UCSD-AML1 (cell line): ENCODE data around the gene S100A6.

Experiments
- DNase-seq: peaks from one replicate; lab custom pipeline; 2025; ENCODE audit not compliant: unreplicated experiment; lab: John Stamatoyannopoulos, UW

S100A6 gene

DNA sequence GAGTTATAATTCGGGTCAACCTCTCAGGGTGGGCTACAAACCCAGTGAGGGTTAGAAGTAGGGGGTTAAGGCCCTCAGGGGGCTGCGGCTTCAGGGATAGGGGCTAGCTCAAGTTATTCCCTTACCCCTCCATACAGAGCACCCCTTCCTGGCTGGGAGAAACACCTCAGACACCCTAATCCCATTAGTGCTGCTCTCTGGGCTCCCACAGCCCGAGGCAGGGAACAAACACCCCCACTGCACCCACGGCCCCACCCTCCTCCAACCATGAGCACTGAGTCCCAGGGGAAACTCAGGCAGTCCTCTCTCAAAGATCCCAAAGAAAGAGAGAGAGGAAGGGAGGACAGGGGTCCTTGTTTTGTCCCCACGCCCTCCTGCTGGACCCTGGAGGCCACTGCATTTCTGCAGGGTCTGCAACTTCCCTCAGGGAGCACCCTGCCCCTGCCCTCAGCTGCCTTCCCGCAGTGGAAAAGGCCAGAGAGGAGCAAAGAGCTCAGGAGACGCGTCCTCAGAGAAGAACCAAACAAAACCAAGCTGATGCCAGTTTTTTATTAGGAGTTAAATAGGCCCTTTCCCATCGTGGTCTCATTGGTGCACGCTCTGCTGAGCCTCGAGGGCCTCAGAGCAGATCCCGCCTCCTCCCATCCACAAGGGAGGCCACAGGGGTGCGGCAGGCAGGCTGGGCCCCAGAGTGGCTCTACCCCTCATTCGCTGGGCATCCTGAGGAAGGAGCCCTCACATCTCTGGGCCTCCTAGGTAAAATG, 11.2 kb upstream of the S100A6 start:
- DNase-seq = no peak

DNA sequence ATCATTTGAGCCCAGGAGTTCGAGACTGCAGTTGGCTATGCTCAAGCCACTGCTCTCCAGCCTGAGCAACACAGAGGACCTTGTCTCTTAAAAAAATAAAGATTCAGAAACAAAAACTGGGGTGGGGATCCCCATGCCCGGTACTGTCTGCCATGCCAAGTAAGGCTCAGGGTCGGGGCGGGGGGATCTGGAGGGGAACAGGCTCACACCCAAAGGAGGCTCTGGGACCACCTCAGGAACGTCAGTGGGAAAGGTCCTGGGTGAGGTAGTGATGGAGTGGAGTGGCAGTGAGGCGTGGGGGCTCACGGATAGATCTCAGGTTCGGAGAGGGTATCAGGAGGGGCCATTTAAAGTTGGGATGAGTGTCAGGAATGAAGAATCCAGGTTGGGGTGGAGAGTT, 10.6 kb upstream of the S100A6 start:
- DNase-seq = no peak

DNA sequence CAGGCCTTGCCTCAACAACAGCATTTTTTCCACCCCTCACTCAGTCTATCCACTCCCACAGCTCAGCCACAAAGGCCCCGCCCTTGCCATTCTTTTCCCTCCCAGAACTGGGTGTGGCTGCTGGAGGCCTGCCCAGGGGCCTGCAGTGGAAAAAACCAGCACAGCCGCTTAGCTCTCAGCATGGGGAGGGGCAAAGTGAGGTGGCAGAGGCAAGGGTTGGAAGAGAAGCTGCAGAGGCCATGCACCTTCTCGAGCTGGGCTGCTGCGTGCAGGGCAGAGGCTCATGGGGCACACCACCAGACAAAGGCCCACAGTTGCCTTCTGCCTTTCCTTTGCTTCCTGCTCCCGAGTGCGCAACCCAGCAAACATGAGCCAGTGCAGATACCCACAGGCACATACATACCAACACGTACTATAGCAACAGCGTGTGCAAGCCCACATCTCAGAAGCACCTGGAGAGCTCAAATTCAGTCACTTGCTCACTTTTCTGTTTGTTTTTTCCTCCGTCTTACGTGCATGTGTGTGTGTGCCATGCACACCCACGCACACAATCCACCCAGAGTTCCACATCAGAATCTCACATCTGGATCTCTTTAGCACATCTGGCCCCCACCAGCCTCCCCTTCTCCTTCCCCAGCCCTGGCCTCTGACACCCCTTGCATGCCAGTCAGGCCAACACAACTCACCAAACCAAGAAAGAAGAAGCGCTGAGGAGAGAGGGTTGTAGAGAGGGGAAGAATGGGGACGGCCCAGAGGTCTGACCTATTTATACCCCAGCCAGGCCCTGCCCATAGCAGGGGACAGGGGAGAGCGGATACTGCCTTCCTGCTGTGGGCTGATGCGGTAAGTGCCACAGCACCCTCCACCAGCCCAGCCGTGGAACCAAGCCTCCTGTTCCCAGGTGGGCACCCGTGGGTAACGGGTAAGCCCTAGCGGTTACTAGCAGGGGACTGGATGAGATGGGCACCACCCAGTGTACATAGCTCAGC, 9.6 kb upstream of the S100A6 start, which contains the start of gene S100A4:
S100A4 (minus strand) TSS at position 740 of the 989 bp plus-strand sequence. CDS start 1,012 bp downstream, outside the sequence.
- DNase-seq = peak; percentile 93

DNA sequence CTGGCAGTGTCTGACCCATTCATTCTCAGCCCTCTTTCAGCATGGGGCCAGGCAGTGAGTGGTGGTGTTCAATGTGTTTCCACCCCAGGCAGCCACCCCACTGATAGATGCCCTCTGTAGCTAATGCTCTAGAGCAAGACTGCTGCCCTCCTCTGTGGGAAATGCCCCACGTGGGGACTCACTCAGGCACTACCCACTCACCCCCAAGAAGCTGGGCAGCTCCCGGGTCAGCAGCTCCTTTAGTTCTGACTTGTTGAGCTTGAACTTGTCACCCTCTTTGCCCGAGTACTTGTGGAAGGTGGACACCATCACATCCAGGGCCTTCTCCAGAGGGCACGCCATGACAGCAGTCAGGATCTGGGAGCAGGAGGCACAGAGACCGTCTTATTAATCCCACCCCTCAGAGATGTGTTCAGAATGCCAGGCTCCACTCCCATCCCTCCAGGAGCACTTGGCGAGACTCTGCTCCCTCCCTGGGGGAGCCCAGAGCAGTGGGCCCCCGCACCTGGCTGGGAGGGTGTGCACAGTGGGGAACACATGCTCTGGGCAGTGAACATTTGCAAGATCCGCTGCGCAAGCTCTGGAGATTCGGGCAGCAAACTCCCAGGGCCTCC, 8.8 kb upstream of the S100A6 start:
- no peak for DNase-seq

DNA sequence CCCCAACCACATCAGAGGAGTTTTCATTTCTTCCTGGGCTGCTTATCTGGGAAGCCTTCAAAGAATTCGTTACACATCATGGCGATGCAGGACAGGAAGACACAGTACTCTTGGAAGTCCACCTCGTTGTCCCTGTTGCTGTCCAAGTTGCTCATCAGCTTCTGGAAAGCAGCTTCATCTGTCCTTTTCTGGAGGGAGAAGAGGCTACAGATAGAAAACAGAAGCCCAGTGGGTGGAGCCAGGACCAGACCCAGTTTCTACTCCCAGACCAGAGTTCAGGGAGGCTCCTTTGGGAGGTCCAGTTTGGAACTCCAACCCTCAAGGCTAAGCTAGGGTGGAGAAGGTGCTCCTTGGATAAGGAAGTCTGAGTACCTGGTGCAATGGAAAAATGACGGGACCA, 7.9 kb upstream of the S100A6 start:
- no peak for DNase-seq

DNA sequence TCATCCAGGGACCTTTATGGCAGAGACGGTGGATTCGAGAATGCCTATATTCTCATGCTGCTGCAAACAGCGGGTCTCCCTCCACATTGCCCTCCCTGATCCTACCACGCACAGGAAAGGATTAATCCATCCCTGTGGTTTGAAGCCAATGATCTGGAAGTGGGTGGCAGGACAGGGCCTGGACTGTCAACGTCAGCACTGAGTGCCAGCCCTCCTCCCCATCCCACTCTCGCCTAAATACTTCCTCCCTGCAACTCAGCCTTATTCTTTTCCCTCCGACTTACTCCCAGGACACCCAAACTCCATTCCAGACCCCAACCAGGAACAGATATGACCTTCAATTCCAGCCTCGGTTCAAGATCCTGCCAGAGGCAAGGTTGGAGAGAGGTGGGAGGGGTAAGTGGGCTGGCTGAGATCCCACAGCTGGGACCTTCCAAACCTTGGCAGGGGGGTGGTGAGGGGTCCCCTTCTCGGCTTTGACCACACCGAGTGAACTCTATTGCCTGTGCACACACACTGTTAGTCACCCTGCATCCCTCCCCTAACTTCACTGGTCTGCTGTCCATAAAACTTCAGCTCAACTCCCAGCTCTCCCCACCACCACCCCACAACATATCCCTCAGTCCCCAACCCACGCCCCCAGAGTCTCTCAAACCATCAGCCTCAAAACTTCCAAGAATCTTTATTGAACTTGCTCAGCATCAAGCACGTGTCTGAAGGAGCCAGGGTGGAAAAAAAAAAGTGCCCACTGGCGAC, 7.3 kb upstream of the S100A6 start:
- no peak for DNase-seq

DNA sequence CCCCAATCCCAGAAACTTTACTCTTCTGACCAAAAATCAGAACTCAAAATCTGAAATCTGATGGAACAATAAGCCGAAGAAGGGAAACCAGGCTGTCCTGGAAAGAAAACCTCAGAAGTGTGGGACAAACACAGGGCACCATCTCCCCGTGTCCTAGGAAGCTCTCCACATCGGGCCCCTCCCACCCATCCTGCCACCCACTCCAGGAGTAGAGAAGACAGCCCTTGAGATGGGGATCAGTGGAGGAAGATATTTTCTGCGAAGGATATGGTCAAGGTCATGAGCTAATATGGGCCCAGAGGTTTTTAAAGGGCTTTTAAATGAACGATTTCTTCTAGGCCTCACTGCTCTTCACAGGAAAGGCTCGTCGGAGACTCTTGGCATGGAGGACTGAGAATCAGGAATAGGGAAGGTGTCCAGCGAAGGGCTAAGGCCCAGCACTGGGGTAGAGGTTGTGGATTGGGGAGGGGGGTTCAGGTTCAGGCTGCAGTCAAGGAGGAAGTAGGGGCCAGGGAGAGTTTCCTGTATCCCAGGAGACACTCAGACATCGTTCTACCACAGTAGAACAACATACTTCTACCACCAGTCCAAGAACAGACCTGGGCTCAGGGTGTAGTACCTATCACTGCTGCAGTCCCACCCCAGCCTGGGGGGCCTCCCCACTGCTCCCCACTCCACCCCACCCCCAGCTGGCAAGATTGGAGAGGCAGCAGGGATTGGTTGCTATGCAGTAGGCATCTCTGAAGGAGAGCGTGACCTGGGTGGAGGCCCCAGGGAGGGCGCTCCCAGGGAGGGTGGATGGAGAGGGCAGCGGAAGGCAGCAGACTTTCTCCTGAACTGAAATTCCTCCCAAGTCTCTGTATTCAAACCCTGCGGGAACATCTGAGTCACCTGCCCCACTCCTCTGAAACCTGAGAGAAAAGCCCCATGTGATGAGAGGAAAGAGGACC, 6.1 kb upstream of the S100A6 start:
- DNase-seq = no peak

DNA sequence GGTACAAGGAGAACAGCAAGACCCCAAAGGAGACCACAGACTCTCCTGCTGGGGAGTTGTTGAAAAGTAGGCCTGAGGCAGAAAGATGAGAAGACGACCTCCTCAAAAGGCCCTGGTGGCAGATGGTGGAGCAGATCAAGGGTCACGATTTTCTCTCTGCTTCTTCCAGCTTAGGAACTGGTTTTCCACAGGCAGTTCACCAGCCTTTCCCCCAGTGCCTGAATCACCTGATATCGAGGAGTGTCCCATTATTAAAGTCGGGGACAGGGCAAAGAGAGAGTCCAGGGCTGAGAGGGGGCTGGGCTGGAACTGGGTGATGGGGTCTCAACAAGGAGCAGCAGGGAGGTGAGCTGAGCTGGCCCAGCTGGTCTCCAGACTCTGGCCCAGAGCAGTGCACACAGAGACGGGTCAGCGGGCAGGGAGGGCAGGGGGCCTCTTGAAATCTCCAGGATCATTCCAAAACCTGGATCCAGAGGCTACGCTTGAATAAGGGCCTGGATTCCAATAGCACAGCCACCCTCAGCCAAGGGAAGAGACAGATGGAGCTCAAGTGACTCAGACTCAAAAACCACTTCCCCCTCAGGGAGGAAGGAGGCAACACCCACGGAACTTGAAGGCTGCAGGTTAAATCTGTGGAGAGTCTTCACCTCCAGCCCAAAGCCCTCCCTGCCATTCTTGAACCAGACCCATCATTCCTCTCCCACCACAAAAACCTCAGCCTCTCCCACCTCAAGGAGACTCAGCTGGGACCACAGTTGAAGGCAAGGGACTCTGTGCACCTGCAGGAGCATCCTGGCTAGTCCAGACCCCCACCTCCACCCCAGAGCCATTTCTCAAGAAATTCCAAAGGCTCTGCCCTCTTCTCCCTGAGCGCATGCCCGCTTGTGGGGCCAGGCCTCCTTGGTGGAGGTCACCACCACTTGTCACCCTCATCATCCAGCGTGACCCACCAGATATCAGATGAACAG, 4.9 kb upstream of the S100A6 start, which contains the start of gene S100A5:
S100A5 (minus strand) TSS at position 541 of the 968 bp plus-strand sequence. CDS start 743 bp downstream, outside the sequence.
- peak; percentile 48 for DNase-seq

DNA sequence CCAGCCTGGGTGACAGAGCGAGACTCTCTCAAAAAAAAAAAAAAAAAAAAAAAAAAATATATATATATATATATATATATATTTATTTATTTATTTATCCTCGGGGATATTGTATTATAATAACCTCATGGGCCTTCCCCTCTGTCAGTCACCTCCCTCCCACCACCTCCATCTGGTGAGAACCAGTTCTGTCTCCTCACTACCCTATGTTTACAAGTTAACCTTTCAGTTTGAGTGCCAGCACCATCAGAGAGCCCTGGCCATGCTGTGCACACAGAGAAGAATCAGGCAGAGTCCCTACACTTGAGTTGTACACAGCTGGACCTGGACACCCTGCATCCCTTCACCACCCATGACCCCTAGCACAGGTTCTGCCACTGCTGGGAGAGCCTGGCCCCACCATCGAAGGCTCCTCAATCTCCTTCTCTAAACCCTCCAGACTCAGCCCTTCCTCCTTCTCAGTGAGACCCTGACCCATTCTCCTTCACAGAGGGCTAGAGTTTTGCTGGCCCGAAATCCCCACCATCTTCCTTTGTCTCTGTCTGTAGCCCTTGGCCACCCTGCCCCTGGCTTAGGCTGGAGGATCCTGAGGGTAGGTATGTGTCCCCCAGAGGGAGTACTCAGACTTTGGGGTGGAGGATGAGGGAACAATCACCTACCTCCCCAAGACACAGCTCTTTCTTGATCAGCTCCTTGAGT, 3.8 kb upstream of the S100A6 start:
- no peak for DNase-seq

DNA sequence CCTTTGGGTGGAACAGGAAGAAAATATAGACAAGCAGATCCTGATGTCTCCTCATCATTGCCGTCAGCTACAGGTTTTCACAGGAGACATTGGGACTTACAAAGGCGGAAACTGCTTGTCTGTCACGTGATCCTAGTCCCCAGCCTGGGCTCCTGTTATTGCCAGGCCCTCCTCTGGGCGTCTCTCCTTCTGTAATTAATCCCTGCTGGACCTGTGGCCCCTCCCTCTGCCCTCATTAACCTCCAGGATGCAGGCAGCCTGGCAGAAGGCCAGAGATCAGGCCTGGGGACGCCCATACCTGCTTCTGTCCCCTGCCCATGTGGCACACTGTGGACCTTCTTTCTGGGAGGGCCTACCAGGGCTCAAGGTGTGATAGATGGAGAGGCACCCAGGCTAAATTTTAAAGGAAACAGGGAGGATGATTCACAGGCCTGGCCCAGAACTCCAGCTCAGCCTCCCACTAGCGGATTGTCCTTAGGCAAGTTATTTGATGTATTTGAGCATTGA, 2.6 kb upstream of the S100A6 start:
- DNase-seq = no peak

DNA sequence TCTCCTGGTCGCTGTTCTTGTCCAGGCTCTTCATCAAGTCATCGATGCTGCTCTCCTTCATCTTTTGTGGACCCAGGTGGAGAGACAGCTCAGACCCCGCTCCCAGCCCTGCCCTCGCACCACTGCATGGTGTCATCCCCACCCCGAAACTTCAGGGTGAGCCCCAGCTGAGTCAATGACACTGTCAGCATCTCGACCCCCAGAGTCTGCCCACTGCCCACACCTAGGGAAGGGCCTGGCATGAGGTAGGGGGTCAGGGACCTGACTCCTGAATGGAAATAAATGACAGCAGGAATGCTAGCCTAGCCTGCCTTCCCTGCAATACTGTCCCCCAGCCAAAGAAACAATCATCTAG, 1.6 kb upstream of the S100A6 start:
- no peak for DNase-seq

DNA sequence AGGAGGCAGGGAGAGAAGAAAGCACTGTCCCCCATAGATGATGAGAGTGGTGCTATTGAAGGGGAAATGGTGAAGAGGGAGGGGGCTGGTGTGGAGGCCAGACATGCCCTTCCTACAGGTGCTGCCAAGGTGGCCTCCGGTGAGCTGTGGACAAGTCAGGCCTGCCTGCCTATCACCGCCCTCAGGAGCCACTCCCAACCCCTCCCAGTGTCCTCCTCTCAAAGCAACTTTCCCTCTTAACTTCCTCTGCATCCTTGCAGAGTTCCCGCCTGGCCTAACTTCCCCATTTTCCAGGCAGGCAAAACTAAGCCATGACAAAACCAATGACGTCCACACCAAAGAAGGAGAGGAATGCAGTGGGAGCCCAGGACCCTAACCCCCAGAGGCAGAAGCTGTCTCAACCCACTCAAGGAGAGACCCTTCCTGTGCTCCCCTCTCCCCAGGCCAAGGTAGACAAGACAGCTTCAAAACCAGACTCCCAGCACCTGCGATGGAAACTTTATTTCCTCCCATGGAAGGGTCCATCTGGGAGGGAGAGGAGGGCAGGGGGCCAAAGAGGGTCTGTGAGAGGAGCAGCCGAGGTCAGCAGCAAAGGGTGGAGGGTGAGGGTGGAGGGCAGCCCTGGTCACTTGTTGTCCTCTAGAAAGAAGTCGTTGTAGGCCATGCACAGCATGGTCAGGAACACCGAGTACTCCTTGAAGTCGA, 1.0 kb upstream of the S100A6 start:
- DNase-seq = no peak

DNA sequence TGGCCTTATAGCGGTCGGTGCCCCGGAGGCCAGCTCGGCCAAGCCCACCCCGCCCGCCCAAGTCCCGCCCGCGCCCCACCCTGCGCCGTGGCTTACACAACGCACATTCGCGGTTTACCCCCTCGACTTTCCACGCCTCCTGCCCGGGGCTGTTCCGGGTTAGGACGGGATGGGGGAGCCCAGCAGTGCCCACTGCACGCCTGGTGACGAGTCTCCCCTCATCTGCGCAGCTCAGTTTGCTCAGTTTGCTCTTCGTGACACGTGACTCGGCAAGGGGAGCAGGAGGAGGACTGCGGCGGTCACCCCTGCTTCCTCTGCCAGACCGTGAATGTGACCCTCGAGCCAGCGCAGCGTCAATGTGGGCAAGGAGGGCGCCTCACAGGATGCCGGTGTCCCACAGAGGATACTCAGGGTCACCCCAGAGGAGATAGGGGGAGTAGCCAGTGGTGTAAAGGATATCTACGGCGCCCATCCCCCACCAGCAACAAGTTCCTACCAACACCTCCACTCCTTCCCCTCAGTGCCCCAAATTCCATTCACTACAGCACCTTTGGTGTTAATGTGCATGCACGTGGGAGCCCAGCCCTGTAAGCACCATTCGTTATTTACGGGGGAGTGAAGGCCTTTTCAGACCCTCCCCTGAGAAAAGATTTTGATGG, 350 bp upstream of the S100A6 start:
- no peak for DNase-seq

DNA sequence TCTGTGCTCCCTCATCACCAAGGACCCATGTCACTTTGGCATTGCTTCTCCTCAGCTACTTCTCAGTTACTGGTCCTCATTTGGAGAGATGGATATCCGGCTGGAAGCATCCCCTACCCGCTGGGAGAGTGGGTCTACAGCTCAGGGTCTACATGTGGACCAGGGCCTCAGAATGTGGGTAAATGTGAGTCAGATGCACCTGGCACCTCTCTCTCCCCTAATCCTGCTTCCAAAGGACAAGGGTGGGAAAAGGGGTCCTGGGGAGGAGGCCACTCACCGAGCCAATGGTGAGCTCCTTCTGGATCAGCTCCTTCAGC, 908 bp downstream of the S100A6 start:
- DNase-seq = no peak

DNA sequence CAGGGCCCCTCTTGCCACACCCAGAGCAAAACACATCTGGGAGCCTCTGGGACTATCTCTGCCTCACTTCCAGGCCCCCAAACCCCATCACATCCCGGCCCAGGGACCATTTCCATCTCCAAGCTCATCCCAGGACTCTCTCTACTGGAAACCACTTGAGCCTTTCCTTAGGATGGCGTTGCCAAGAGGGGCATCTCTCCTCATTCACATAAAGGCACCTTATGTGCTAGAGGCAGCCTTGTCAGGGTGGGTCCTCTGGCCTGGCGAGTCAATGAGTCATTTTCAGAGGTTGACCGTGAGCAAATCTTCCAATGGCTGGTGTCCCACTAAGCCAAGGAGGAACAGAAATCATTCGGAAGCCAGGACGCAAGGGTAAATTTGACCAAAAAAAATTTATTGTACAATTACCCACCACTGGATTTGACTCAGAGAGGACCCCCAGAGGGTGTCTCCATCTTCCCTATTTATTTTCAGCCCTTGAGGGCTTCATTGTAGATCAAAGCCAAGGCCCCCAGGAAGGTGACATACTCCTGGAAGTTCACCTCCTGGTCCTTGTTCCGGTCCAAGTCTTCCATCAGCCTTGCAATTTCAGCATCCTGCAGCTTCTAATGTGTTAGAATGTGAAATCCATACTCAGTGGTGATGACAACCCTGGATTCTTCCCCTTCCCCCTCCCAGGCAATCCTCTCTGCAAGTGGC, 1.4 kb downstream of the S100A6 start:
- no peak for DNase-seq

DNA sequence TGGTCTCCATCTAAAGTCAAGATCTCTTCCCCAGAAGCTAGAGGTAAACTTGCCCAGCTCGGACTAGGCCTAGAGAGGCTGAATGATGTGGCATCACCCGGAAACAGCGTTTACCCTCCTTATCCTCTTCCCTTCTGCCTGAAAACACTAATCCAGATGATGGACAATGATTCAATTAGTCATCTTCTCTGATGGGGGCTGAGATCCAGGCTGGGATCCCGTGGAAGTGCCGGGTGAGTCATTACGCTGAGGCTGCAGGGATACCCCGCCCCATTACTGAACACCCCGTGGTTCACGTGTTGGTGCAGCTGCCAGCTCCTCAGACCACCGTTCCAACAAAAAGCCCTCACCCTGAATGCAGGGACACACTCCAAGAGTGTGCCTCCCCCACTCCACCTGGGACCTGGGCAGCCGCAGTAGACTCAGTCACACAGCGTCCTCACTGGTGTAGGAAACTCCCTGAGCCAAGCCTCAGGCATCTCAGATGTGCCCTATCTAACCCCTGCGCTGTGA, 2.0 kb downstream of the S100A6 start:
- no peak for DNase-seq
